BJ (cell line): ENCODE measurements around the gene KIF3C. TPM values are rescaled to one million over a fixed set of nuclear protein-coding genes. Genes with fewer than 3 reads are reported as not detected.

Experiments used
- CTCF ChIA-PET: fragments of 350-600 bp; formaldehyde crosslinking; extraction: SDS; loops from one replicate; lab custom pipeline; 2021; ENCODE audit warnings: antibody characterized with exemption, inconsistent platforms; lab: Yijun Ruan, JAX
- POLR2A ChIA-PET: fragments of 300-600 bp; sonication (Branson Sonifier 250); formaldehyde crosslinking; extraction: SDS; loops from one replicate; lab custom pipeline; 2021; ENCODE audit warnings: antibody characterized with exemption; lab: Charles Lee
- DNase-seq: peaks from one replicate; pipeline ENCODE4 v3.0.0-alpha.2; 2011; ENCODE audit warnings: low read depth
- H3K27me3 ChIP-seq: 2 replicates; pipeline ENCODE4 v1.6.0; 2011; ENCODE audit warnings: low read length; ENCODE audit not compliant: control insufficient read depth, insufficient read depth
- H3K36me3 ChIP-seq: 2 replicates; pipeline ENCODE4 v1.5.1; 2011; ENCODE audit warnings: low read length; ENCODE audit not compliant: control insufficient read depth, insufficient read depth
- H3K4me3 ChIP-seq: 2 replicates; pipeline ENCODE4 v1.5.1; 2011; ENCODE audit warnings: low read depth, mild to moderate bottlenecking, control low read depth, low read length
- CTCF ChIP-seq: IDR thresholded peaks from 2 replicates; pipeline ENCODE4 v1.5.1; 2011; ENCODE audit warnings: low read depth, mild to moderate bottlenecking, control low read depth, inconsistent platforms, low read length, moderate library complexity; ENCODE audit not compliant: insufficient read depth
- polyA plus RNA-seq: library from polyadenylated mRNA; depleted of rRNA; stranded (reverse); fragments of >200 nt; gene quantifications from 2 replicates; pipeline ENCODE4 v1.2.3, GENCODE V29; 2011

The KIF3C gene
- polyA plus RNA-seq, 1 experiment = 6.6 TPM

GRCh38 chr2:25980951-25981350 is 1.3 kb downstream of the KIF3C start:
- CTCF ChIA-PET = interaction anchor here (1.2 to 1.3 kb wide), 2 partner anchors 15 to 21 kb away, joined by 3 read pairs; no protein-coding TSS in a partner anchor
- Histone ChIP-seq H3K27me3 (no peaks in the 10 kb centered on the region), H3K36me3 (no peaks in the 10 kb centered on the region; the same call in 1 of the 2 replicates), H3K4me3 (no peak overlapping the region)
- no peak for TF ChIP-seq CTCF
- POLR2A ChIA-PET = no interaction called here
- DNase-seq = no peak

GRCh38 chr2:25980076-25980887 is 2.0 kb downstream of the KIF3C start:
- POLR2A ChIA-PET = no interaction called here
- no peaks in the 10 kb centered on the region; the same call in 1 of the 2 replicates for H3K36me3 ChIP-seq
- TF ChIP-seq CTCF = no peak
- no peak for DNase-seq
- CTCF ChIA-PET = interaction anchor here (1.2 to 2.1 kb wide), 3 partner anchors 23 to 166 kb away, joined by 4 to 5 read pairs (median 4); no protein-coding TSS in a partner anchor
- no peaks in the 10 kb centered on the region for H3K27me3 ChIP-seq
- H3K4me3 ChIP-seq = no peak overlapping the region

GRCh38 chr2:25979001-25979400 is 3.3 kb downstream of the KIF3C start:
- no peak overlapping the region for H3K4me3 ChIP-seq
- no peaks in the 10 kb centered on the region; the same call in 1 of the 2 replicates for H3K36me3 ChIP-seq
- no peaks in the 10 kb centered on the region for H3K27me3 ChIP-seq
- ChIA-PET CTCF (interaction anchor here (0.8 to 2.1 kb wide), 6 partner anchors 9 to 167 kb away, joined by 3 to 8 read pairs (median 4); no protein-coding TSS in a partner anchor), POLR2A (no interaction called here)
- TF ChIP-seq CTCF = no peak
- no peak for DNase-seq

- Histone ChIP-seq H3K4me3 (no peak overlapping the region), H3K36me3 (no peaks in the 10 kb centered on the region; the same call in 1 of the 2 replicates), H3K27me3 (no peaks in the 10 kb centered on the region)
- no peak for DNase-seq
- CTCF ChIA-PET = interaction anchor here (1.5 kb wide), 1 partner anchor 14 kb away, joined by 8 read pairs; no protein-coding TSS in a partner anchor
- POLR2A ChIA-PET = no interaction called here
- TF ChIP-seq CTCF = no peak
Measured at GRCh38 chr2:25977768-25978167, 4.5 kb downstream of the KIF3C start.

- POLR2A ChIA-PET = no interaction called here
- H3K4me3 ChIP-seq = no peak overlapping the region
Measured at GRCh38 chr2:25976983-25977741, 5.1 kb downstream of the KIF3C start.

More at GRCh38 chr2:25976983-25977741, 5.1 kb downstream of the KIF3C start:
- CTCF ChIA-PET = interaction anchor here (0.6 to 1.1 kb wide), 2 partner anchors 30 to 82 kb away, joined by 3 read pairs; no protein-coding TSS in a partner anchor
- DNase-seq = no peak
- no peak for TF ChIP-seq CTCF
- Histone ChIP-seq H3K27me3 (no peaks in the 10 kb centered on the region), H3K36me3 (no peaks in the 10 kb centered on the region; the same call in 1 of the 2 replicates)
